ENCODE results near the gene RAPGEF5.

The RAPGEF5 gene

GRCh38 chr7:22307816-22308215, 49.1 kb downstream of the RAPGEF5 start:
- Mint-ChIP-seq H3K4me3 (no peak overlapping the region), H3K27me3 (ENCODE audit: low read depth) (no peaks in the 10 kb centered on the region), H3K36me3 (ENCODE audit: low read depth) (peaks cover 21% of the 10 kb centered on the region), H3K27ac (no peak overlapping the region), H3K4me1 (no peaks in the 10 kb centered on the region), H3K9me3 (peaks cover 11% of the 10 kb centered on the region)
- no peak for TF ChIP-seq CTCF (IDR thresholded peaks at IDR 0.05; ENCODE audit: unreplicated experiment in 3 of 3)

- no peak overlapping the region for H3K4me3 Mint-ChIP-seq
- H3K4me1 Mint-ChIP-seq = no peaks in the 10 kb centered on the region
- TF ChIP-seq CTCF (IDR thresholded peaks at IDR 0.05; ENCODE audit: unreplicated experiment in 3 of 3) = no peak
- no peak overlapping the region for H3K27ac Mint-ChIP-seq
- peaks cover 11% of the 10 kb centered on the region for H3K9me3 Mint-ChIP-seq
- H3K36me3 Mint-ChIP-seq (ENCODE audit: low read depth) = peaks cover 21% of the 10 kb centered on the region
- H3K27me3 Mint-ChIP-seq (ENCODE audit: low read depth) = peaks cover 4% of the 10 kb centered on the region
These were observed 51.2 kb downstream of the RAPGEF5 start for GRCh38 chr7:22305706-22306105.

GRCh38 chr7:22302951-22303423, 54.0 kb downstream of the RAPGEF5 start:
- H3K4me3 Mint-ChIP-seq = no peak overlapping the region
- peaks cover 18% of the 10 kb centered on the region for H3K9me3 Mint-ChIP-seq
- H3K36me3 Mint-ChIP-seq (ENCODE audit: low read depth) = peaks cover 21% of the 10 kb centered on the region
- H3K27ac Mint-ChIP-seq = no peak overlapping the region
- TF ChIP-seq CTCF (IDR thresholded peaks at IDR 0.05; ENCODE audit: unreplicated experiment in 3 of 3) = no peak
- H3K27me3 Mint-ChIP-seq (ENCODE audit: low read depth) = peaks cover 4% of the 10 kb centered on the region
- H3K4me1 Mint-ChIP-seq = no peaks in the 10 kb centered on the region

- TF ChIP-seq CTCF (IDR thresholded peaks at IDR 0.05; ENCODE audit: unreplicated experiment in 3 of 3) = no peak
- H3K27me3 Mint-ChIP-seq (ENCODE audit: low read depth) = peaks cover 4% of the 10 kb centered on the region
- no peak overlapping the region for H3K27ac Mint-ChIP-seq
- peaks cover 18% of the 10 kb centered on the region for H3K9me3 Mint-ChIP-seq
- H3K4me1 Mint-ChIP-seq = no peaks in the 10 kb centered on the region
- no peak overlapping the region for H3K4me3 Mint-ChIP-seq
- H3K36me3 Mint-ChIP-seq (ENCODE audit: low read depth) = peaks cover 16% of the 10 kb centered on the region
These were observed 54.8 kb downstream of the RAPGEF5 start for GRCh38 chr7:22302193-22302592.

- H3K27me3 Mint-ChIP-seq (ENCODE audit: low read depth) = peaks cover 4% of the 10 kb centered on the region
- no peak overlapping the region for H3K4me3 Mint-ChIP-seq
- no peak for TF ChIP-seq CTCF (IDR thresholded peaks at IDR 0.05; ENCODE audit: unreplicated experiment in 3 of 3)
These were observed 55.2 kb downstream of the RAPGEF5 start for GRCh38 chr7:22301790-22302189.

GRCh38 chr7:22300839-22301238, 56.1 kb downstream of the RAPGEF5 start:
- H3K4me1 Mint-ChIP-seq = no peaks in the 10 kb centered on the region
- no peak overlapping the region for H3K4me3 Mint-ChIP-seq
- H3K36me3 Mint-ChIP-seq (ENCODE audit: low read depth) = peaks cover 7% of the 10 kb centered on the region
- H3K9me3 Mint-ChIP-seq = peaks cover 11% of the 10 kb centered on the region
- no peak overlapping the region for H3K27ac Mint-ChIP-seq
- TF ChIP-seq CTCF (IDR thresholded peaks at IDR 0.05; ENCODE audit: unreplicated experiment in 3 of 3) = no peak
- peaks cover 4% of the 10 kb centered on the region for H3K27me3 Mint-ChIP-seq (ENCODE audit: low read depth)

More at GRCh38 chr7:22301790-22302189, 55.2 kb downstream of the RAPGEF5 start:
- peaks cover 15% of the 10 kb centered on the region for H3K36me3 Mint-ChIP-seq (ENCODE audit: low read depth)
- H3K27ac Mint-ChIP-seq = no peak overlapping the region
- H3K4me1 Mint-ChIP-seq = no peaks in the 10 kb centered on the region
- peaks cover 18% of the 10 kb centered on the region for H3K9me3 Mint-ChIP-seq
